KOPT-K1 (cell line): Measurements from ENCODE around the gene RASGRP4.
"Not testable (repeated sequence)": the region's sequence is repeated elsewhere in the genome, so short reads cannot be mapped to it uniquely, and the experiment has no call there.

ENCODE experiments used
- H3K27ac ChIP-seq: fragments of 200-600 bp; sonication (generic); 2 replicates; pipeline ENCODE4 v1.5.1; 2016; ENCODE audit warnings: antibody characterized with exemption, mild to moderate bottlenecking, low read depth, low read length; ENCODE audit not compliant: poor library complexity, severe bottlenecking
- H3K36me3 ChIP-seq: fragments of 200-600 bp; sonication (generic); 2 replicates; pipeline ENCODE4 v1.5.1; 2017; ENCODE audit warnings: antibody characterized with exemption, mild to moderate bottlenecking, low read length, moderate library complexity; ENCODE audit not compliant: insufficient read depth
- H3K9me3 ChIP-seq: fragments of 200-600 bp; sonication (generic); 2 replicates; pipeline ENCODE4 v1.5.1; 2017; ENCODE audit warnings: antibody characterized with exemption, low read length, mild to moderate bottlenecking; ENCODE audit not compliant: insufficient read depth, poor library complexity, severe bottlenecking

RASGRP4 gene

DNA sequence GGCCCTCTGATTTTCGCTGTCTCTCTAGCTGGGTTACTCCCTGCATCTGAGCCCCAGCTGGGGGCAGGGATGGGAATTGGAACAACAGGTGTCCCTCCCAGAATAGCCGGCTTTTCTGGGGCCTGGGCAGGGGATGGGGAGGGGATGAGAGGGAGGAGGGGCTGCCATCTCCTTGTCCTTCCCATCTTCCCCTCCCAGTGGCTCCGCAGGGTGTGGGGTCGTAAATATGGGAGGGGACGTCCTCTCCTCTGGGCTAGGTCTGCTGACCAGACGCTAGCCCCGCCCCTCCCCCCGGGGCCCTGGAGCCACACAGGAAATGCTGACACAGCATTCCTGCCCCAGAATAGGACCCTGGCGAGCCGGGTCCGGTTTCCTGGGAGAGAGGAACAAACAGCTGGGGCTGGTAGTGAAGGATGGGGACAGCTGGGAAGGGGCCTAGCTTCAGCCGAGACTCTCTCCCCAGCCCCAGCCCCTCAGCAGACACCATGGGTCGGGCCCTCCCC lies 8.6 kb upstream of the RASGRP4 start:
- H3K36me3 ChIP-seq: no peaks in the 10 kb centered on the region
- no peaks in the 10 kb centered on the region for H3K9me3 ChIP-seq
- H3K27ac ChIP-seq: no peak overlapping the region

DNA sequence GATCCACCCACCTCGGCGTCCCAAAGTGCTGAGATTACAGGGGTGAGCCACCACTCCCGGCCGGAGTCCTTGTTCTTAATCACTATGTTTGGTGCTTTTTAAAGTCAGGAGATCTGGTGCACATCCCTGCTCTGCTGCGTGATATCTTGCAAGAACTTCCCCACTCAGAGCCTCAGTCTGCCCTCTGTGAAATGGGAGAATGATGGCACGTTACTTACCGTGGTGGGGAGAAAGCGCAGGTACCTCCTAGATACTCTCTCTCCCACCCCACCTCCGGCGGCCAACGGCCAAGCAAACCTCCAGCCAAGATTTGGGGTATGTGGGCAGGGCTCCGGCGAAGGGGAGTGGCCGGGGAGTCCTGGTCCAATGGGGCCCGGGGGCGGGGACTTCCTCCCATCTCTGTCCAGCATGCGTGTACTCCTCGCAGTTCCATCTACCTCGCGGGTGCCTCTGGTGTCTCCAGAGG lies 7.3 kb upstream of the RASGRP4 start, which contains the start of gene RYR1:
Gene RYR1, plus strand, starts transcription at position 424 of the 466 bp plus-strand sequence. CDS start 139 bp downstream, outside the sequence.
- no peak within 1 kb of the TSS for H3K27ac ChIP-seq
- H3K36me3 ChIP-seq: no peaks in the 10 kb centered on the region
- no peaks in the 10 kb centered on the region for H3K9me3 ChIP-seq

DNA sequence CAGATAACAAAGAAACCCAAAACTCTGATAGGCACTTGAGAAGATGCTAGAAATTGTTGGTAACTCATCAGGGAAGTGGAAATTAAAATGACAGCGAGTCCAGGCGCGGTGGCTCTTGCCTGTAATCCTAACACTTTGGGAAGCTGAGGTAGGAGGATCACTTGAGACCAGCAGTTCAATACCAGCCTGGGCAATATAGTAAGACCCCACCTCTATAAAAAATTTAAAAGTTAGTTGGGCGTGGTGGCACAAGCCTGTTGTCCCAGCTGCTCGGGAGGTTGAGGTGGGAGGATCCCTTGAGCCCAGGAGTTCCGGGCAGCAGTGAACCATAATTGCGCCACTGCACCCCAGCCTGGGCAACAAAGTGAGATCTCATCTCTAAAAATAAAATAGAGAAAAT lies 4.9 kb upstream of the RASGRP4 start:
- H3K36me3 ChIP-seq: no peaks in the 10 kb centered on the region
- no peaks in the 10 kb centered on the region for H3K9me3 ChIP-seq
- H3K27ac ChIP-seq: no peak overlapping the region

DNA sequence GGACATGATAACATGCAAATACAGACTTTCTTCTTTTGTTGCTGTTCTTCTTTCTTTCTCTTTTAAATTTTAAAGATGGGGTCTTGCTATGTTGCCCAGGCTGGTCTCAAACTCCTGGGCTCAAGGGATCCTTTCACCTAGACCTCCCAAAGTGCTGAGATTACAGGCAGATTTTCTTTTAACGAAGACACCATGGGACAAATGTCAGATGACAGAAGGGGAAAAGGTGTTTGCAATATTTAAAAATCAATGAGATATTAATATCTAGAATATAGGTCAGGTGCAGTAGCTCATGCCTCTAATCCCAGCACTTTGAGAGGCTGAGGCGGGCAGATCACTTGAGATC lies 3.8 kb upstream of the RASGRP4 start:
- H3K9me3 ChIP-seq: no peaks in the 10 kb centered on the region
- H3K27ac ChIP-seq: no peak overlapping the region
- no peaks in the 10 kb centered on the region for H3K36me3 ChIP-seq

- no peaks in the 10 kb centered on the region for H3K9me3 ChIP-seq
- H3K27ac ChIP-seq: no peak overlapping the region
- H3K36me3 ChIP-seq: no peaks in the 10 kb centered on the region
Observed at GRCh38 chr19:38429055-38429810, 3.2 kb upstream of the RASGRP4 start.

DNA sequence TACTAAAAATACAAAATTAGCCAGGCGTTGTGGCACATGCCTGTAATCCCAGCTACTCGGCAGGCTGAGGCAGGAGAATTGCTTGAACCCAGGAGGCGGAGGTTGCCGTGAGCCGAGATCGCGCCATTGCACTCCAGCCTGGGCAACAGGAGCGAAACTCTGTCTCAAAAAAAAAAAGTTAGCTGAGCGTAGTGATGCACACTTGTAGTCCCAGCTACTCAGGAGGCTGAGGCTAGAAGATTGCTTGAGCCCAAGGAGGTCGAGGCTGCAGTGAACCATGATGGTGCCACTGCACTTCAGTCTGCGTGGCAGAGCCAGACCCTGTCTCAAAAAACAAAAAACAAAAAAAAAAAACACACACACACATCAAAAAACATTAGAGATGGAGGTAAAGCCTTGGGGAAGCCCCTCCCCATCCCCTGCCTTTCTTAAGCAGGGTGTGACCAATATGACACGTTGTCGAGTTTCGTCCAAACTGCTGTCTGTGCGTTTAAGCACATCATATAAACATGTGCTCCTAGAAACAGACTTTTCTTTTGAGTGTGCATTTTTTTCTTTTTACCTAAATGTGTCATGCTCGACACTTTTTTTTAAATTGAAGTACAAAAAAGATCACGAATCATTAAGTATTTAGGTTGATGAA lies 1.1 kb upstream of the RASGRP4 start:
- H3K27ac ChIP-seq, H3K36me3 ChIP-seq, H3K9me3 ChIP-seq: not testable (repeated sequence)

DNA sequence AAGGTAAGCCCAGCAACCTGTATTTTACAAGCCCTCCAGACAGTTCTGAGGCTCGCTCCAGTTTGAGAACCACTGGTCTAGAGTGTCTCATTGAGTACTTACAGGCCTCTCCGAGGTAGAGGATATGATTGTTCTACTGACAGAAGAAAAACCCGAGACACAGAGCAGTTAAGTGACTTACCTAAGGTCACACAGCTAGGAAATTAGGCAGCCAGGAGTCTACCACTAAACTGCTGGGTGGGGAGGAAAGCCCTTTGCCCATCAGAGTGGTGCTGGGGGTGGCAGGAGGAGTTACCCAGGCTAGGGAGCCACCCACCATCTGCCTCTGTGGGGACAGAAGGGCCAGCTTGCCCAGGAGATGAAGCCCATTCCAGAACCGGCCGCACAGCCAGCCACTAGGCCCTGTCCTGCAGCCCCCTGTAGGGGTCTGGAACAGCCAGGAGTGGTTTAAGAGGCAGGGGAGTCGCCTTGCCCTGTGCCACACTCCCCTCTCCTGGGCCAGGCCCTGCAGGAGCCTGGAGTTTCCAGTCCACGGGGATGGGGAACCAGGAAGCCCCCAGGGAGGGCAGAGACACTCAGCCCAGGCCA lies 703 bp downstream of the RASGRP4 start:
- H3K36me3 ChIP-seq: no peaks in the 10 kb centered on the region
- H3K27ac ChIP-seq: no peak overlapping the region
- no peaks in the 10 kb centered on the region for H3K9me3 ChIP-seq

GRCh38 chr19:38424272-38424671 lies 1.7 kb downstream of the RASGRP4 start:
- Histone ChIP-seq H3K27ac (no peak overlapping the region), H3K36me3 (no peaks in the 10 kb centered on the region), H3K9me3 (no peaks in the 10 kb centered on the region)

- Histone ChIP-seq H3K36me3 (no peaks in the 10 kb centered on the region), H3K27ac (no peak overlapping the region), H3K9me3 (no peaks in the 10 kb centered on the region)
Observed at GRCh38 chr19:38422438-38422837, 3.6 kb downstream of the RASGRP4 start.

GRCh38 chr19:38421856-38422255 lies 4.2 kb downstream of the RASGRP4 start:
- no peaks in the 10 kb centered on the region for H3K36me3 ChIP-seq
- H3K27ac ChIP-seq: no peak overlapping the region
- no peaks in the 10 kb centered on the region for H3K9me3 ChIP-seq

GRCh38 chr19:38420935-38421334 lies 5.1 kb downstream of the RASGRP4 start:
- H3K9me3 ChIP-seq: no peaks in the 10 kb centered on the region
- H3K36me3 ChIP-seq: no peaks in the 10 kb centered on the region
- no peak overlapping the region for H3K27ac ChIP-seq

DNA sequence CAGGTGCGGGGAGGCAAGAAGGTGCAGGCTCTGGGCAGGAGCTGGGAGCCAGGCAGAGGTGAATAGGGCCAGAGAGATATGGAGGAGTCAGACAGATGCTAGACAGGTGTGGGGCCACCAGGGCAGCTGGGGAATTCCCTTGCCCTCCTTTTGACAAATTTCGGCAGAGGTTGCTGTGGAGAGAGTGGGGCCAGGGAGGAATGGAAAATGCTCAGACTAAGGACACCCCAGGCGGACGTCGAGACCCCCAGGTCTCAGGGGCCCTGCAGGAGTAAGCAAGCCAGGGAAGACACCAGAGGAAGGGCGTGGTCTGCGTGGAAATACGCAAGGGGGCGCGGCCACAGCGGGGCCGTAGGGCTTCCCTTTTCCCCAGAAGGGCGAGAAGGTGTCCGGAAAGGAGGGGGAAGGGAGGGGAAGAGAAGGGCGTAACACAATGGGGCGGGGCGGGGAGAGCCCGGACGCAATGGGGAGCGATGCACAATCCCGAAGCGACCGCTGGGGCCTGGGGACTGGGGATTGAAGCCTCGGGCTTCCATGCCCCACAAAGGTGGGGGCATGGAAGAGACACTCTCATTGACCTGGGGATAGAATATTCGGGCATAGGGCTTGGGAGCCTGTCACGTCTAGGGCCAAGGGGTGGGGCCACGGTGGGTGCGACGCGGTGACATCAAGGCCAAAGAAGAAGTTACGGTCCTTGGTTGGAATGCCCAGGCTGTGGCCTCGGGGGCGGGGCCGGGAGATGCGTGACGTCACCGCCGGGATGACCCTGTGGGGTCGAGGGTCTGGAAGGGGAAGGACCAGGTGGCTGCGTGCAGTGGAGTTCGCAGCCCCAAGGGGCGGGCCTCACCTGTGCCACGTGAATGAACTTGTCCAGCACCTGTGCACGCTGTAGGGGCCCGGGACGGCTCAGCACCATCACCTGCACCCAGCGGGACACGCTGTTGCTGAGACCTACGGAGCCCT lies 8.2 kb downstream of the RASGRP4 start:
- Histone ChIP-seq H3K27ac (no peak overlapping the region), H3K9me3 (no peaks in the 10 kb centered on the region)

DNA sequence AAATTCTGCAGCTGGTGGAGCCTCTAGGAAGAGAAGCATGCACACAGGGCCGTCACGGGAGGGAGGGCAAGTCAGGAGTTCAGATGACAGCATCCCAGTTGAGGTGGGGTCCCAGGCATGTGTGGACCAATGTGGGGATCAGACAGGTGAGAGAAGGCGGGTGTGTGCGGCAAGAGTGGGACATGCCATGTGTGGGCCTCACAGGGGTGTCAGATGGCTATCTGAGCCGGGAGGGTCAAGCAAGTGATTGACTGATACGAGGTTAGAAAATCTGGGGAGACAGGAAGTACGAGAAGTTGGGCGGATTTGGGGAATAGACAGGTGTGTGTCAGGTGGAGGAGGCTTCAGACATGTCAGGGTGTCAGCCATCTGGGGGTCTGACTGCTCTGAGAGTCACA lies 8.9 kb downstream of the RASGRP4 start:
- Histone ChIP-seq H3K36me3 (no peaks in the 10 kb centered on the region), H3K27ac (no peak overlapping the region), H3K9me3 (no peaks in the 10 kb centered on the region)

More for the DNA sequence above, 8.2 kb downstream of the RASGRP4 start:
- H3K36me3 ChIP-seq: no peaks in the 10 kb centered on the region

DNA sequence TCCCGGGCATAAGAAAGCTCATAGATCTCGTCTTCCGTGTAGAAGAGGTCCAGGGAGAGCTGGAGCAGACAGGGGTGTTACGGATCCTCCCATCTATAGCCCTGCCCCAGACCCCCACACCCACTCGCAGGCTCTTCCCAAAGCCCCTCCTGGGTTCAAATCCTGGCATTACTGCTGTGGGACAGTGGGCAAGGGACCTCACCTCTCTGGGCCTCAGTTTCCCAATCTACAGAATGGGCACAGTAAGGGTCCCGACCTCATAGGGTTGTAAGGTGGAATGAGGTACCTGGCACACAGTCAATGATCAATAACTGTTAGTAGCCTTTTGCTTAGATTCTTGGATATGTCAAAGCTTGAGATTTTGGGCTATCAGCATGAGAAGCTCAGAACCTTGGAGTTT lies 12.6 kb downstream of the RASGRP4 start:
- no peaks in the 10 kb centered on the region for H3K36me3 ChIP-seq
- H3K9me3 ChIP-seq: no peaks in the 10 kb centered on the region
- H3K27ac ChIP-seq: no peak overlapping the region
